ENCODE data around the gene BCL11B.

Gene BCL11B

DNA sequence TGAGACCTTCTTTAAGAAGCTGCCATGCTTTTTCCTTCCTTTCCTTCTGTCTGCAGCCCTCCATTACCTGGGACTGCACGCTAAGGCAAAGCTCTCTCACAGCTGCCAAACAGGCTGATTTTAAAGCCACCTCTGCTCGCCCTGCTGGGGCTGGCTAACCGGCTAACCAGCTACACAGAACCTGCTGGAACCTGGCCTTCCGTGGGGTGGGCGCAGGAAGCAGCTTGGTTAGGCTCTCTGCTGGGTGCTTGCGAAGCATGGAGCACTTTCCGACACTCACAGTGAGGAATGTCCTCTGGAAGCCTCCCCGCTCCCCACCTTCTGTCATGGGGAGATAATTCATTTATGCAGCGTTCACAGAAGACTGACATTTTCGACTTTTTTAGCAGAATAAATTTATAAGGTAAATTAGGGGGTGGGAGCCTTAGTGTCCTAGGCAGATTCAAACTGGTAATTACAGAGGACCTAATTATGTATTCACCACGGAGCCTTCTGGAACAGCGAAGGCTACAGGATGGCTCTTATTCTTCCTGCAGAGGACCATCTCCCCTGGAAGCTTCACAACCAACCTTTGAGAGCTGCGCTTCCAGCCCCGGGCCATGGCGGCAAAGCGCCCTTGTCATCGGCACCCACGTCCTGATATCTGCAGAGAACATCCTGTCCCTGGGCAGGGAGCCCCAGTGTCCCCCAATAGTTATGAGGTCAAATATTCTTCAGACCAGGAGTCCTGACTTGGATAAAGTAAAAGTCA, 12.4 kb upstream of the BCL11B start:
- no peak for DNase-seq

DNA sequence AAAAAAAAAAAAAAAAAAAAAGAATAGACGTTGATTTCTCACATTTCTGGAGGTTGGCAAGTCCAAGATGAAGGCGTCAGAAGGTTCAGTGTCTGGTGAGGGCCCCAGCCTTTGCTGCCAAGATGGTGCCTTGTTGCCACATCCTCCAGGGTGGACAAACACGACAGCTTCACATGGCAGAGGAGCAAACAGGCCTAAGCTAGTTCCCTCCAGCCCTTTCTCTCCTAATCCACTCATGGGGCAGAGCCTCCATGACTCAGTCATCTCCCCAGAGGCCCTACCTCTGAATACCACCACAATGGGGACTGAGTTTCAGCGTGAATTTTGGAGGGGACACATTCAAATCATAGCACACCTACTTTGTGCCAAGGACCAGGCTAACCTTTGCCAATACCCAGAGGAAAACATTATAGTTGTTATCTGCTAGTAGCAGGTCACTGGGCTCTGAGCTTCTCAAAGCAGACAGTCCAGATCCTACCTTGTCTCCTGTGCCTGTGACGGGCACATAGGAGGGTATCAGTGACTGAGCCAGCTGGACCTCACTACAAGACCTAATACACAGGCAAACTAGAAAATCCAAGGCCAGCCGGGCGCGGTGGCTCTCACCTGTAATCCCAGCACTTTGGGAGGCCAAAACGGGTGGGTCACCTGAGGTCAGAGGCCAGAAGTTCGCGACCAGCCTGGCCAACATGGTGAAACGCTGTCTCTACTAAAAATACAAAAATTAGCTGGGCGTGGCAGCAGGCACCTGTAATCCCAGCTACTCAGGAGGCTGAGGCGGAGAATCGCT, 10.5 kb upstream of the BCL11B start:
- DNase-seq: no peak

DNA sequence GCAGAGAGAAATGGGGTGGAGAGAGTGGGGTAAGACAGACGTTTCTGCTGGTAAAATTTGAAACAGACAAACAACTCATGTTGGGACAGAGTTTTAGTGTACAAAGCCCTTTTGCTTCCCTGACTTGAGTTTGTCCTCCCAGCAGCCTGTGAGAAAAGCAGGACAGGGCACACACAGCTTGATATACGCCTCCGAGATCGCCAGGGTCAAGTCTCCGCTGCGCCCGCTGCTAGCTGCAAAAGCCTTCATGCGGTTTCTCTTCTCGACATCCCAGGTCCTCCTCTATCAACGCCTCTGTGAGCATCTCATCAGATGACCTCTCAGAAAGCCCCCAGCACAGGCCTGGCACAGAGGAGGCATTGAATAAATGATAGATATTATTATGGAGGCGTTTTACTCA, 9.4 kb upstream of the BCL11B start:
- DNase-seq: no peak

DNA sequence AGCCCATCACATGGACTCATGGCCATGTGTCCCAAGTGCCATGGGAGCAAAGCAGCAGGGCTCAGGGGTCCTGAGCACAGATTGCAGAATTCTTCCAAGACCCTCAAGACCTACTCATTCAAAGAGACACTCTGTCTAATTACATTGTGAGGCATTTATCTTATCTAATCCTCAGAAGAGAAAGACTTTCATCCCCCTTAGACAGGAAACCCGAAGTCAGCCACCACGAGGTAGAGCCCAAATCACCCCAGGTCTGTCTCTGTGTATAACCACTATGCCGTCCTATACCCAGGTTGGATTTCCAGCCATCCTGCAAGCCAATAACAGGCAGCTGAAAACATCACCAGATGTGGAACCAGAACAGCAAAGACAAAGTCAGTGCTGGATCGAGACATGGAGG, 8.9 kb upstream of the BCL11B start:
- no peak for DNase-seq

DNA sequence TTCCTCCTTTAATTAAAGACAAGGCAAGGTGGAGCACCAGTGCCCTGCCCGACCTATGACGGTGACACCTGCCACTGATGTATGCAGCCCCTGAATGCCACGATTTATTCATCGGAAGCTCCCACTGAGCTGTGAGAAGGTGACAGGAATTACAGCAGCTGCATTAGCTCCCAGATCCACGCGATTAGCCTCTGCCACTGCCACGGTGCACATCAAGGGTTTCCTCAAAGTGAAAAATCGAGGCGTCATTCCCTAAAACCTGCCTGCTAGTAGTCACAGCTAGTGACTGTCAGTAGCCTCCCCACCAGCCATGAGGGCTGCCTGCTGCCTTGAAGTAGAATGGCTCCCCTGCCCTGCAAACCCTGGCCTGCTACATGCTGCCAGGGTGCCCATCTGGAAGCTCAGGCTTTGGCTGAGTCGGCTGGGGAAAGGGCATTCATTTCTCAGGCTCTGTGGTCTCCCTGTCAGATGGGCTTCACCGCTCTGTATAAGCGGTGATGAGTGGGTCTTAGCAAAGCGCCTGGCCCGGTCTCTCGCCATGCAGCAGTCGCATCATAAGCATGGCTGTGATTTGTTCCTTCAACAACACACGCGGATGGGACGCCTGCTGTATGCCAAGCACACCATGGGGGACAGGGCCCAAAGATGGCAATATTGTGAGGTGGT, 8.2 kb upstream of the BCL11B start:
- no peak for DNase-seq

DNA sequence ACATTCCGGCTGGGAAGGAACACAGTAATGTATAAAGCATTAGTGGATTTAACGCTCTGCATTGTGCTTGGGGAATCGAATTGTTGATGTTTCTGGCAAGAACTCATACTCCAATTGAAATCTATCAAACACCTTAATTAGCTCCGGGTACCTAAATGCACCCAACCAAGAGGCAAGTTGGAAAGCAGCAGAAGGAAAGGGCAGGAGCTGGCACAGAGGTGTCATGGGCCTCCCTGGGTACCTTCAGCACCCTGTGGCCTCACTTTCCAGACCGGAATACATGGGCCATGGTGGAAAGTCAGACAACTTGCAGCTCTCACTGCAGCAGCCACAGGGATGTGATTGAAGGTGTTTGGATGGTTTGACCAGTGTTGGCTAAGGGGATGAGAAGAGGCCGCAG, 6.8 kb upstream of the BCL11B start:
- DNase-seq: no peak

DNA sequence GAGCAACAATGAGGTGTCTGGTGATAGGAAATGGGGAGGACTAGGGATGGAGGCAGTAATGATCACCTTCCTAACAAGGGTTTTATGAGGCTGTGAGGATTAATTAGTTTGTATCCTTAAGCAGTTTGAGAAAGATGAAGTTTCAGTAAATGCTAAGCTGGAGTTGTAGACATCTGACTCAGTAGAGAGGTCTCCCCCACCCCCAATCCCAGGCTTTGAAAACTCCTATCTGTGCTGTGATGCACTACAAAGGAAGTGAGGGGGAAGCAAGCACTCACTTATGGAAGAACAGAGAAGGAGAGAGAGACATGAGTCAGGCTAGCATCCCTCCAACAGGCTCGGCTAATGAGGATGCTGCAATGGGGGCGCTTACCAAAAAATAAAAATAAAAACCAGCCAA, 5.5 kb upstream of the BCL11B start:
- DNase-seq: no peak

DNA sequence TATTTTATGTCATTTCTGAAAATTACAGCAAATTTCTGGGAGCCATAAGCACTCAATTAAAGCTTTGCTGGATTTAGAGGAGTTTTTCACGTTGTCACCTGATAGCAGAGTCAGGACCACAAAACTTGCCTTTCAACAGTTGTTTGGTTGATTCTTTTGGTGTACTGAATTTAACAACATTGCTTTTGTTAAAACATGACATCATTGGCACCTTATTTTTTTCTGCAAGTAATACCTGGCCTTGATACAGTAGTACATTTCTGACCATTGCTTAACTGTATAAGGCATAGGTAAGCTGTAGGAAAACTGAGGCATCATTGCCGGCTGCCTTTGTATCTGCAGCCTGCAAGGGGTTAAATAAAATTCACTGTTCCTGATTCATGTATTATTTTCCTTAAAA, 4.5 kb upstream of the BCL11B start:
- no peak for DNase-seq

DNA sequence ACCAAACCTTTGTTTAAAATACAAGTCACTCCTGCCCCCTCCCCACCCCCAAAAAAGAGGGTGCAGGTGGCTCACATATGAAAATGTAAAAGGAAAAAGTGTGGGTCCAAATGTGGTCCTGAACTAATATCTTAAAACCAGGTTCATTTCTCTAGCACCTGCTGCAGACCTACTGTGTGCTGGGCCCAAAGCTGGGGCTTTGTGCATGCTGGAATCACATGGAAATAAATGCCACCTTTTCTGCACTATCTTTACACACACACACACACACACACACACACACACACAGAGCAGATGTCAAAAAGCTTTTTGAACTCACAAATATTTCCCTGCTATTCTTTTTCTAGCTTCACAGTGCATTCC, 3.2 kb upstream of the BCL11B start:
- no peak for DNase-seq

DNA sequence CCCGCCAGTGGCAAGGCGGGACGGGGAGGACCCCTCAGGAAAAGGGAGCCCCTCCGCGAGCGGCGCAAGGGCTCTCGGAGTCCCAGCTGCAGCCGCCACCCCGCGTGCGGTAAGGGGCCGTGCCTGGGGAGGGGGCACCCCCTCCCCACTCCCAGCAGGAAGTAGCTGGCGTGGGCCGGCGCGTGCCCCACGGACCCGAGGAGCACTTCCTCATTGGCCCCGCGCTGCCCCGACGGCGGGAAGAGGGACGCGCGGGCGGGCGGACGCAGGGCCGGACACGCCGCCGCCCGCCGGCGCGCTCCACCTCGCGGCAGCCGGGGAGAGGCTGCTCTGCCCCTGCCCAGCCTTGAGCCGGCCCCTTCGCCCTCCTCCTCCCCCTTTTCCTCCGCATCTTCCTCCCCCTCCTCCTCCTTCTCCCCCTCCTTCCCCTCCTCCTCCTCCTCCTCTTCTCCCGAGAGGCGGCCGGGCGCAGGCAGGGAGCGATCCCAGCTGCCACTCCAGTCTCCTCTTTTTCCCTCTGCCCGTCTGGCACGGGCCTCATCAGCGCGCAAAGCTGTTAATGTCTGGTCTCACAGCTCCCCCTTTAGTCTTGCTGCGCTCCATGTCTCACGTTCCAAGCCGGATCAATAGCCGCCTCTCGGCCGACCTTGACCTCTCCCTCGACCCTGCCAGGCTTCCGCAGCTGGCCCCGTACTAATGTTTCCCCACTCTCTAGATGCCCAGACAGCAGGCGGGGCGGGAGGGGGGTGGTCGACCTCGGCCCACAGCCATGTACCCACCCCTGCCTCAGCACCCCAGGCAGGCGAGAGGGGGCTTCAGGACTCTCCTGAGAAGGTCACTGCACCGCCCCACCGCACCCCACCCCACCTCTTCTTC, 2.6 kb upstream of the BCL11B start:
- peak; percentile 91 for DNase-seq

DNA sequence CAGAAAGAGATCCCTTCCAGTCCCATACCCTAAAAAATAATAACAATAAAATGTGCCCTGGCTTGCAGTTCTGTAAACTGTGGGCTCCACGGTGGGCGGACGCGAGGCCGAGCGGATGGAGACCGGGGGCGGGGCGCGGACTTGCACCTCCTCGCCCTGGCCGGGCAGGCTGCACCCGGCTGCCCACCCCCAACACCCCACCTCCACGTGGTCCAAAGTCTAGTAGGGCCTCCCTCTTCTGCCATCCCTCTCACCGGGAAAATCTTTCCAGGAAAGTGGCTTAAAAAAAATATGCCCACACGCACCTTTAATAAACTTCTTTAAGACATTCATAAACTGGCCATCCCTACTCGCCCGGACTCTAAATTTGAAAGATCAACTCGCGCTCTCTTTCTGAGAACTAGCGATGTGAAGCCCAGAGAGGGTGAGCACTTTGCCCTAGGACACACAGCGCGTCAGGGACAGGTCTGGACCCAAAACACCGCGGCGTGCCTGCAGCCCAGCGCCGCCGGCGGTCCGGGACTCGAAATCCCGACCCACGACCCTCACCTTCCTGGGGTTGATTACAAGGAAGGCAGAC, 1.9 kb upstream of the BCL11B start:
- peak; percentile 39 for DNase-seq

DNA sequence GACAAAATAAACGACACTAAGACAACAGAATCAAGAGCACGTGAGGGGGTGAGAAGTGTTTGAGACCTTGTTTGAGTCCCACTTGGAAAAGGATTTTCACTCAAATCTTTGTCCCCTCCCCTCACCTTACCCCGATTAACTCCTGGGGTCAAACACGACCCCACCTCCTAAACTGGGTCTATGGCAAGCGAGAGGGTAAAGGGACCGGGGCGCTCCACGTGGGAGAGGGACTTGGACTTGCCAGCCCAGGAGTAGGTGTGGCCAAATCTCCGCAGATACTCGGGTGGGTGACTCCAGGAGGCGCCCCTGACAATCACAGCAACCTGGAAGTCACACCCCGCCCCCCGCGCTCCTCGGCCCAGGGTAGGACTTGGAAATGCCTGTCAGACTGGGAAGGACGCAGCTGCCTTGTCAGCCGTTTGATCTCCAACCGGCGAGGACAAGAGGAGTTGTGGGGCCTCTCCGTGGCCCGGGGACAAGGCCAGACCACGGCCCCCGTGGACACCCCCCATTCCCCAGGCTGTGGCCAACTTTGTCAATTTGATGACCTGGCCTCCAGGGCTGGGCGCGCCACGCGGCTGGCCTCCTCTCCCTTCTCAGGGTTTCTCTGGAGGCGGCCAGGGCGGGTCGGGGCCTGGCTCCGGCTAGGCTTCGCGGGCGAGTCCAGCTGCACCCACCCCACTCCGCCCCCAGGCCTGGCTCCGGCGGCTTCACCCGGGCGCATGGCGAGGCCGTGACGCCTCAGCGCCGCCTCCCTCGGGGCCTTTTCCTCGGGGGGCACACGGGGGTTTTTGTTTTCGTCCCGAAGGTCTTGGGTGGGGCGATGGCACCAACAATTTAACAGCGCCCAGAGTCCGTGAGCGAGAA, 1.1 kb upstream of the BCL11B start:
- DNase-seq: peak; percentile 74

DNA sequence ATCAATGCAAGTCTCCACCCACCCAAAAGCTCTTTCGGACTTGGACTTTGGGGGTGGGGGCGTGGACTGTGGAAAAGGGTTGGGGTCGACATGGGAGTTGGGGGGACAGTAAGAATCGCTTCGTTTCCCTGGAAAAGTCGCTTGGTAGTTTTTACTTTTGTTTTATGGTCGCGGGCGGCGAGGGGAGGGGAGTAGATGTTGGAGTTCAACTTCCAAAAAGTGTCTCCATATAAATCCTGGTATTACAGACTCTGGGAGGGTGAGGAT, 568 bp upstream of the BCL11B start:
- DNase-seq: no peak

DNA sequence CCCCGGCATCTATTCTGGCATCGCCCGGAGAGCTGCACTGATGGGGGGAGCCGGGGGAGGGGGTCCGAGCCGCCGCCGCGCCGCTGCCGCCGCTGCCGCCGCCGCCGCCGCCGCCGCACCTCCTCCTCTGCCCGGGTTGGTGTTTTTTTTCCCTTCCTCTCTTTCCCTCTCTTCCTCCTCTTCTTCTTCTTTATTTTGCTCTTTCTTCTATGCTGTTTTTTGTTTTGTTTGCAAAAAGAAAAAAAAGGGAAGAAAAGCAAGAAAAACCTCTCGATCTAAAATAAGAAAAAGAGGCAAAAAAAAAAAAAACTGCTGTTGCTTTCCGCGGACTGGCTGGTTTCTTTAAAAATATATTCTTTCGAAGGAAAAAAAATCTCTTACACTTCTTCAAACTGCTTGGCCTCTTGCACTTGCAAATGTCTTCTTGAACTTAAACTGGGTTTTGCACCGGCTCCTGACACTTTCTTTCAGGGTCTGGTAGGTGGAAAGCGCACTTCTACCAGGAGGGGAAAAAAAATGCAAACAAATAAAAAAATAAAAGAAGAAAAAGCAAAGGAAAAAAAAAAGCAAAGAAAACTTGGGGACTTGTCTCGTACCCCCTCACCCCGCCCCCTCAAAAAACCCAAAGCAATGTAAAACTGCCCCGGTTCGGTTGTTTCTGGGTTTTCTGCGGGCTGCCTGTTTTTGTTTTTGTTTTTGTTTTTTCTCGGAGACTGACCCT, 616 bp downstream of the BCL11B start:
- no peak for DNase-seq

DNA sequence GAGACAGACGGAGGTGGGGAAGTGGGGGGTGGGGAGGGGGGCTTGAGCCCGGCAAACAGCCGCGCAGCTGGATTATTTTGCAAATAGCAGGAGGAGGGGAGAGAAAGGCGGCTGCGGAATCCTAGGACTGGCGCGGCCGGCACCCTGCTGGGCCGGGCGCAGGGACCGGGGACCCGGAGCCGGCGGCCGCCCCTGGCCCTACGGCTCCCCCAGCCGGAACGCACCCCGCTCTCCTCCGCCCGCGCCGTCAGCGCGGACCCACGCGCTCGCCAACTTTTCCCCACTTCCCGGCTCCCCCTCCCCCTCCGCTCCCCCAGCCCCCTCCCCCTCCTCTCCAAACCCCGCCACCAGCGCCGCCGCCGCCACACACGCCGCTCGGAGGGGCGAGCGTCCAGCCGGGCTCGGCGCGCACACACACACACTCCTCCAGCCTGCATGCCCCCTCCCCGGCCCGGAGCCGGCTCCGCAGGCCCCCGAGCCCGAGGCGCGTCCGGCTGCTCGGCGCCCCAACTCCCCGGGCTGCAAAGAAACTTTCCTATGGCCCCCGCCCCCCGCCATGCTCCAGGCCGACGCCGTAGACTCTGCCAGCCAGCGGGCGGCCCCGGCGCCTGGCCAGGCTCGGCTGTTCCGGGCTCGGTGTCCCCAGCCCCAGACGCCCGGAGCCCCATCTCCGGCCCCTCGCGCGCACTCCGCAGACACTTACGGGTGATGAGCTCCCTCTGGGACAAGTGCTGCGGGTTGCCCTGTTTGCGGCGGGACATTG, 1.4 kb downstream of the BCL11B start:
- no peak for DNase-seq

DNA sequence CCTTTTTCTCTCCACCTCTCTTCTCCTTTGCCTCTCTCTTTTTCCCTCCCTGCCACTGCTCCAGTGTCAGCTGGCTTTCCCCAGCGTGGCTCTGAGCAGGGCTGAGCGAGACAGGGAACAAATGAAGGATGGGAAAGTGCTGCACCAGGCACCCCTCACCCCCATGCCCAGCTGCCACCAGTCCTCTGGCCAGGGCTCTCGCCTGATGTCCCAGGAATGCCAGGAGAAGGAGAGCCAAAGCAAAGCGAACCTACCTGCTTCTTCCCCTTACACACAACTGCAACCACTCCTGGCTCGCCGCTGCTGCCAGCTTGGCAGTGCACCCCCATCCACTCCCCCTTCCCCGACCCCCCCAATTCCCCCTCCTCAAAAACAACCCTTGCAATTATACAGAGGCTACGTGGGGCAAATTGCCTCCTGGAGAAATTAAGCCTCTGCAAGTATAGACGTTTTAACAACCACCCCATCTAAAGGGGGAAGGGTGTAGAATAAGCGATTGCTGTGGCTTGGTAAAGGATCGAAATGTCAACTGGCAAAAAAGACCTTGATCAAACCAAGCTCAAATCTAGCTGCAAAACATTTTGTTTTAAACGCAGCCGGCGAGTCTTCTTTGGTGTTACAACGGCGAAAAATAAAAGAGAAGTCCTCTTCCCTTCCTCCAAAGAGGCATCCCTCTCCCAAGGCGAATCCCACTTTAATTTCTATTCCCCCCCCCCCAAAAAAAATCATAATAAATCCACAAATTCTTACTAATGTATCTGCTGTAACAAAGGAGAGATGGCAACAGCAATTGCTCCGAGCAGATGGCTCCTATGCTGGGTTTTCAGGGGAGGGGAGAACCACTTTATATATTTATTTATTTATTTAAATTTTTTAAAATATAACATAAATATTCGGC, 2.9 kb downstream of the BCL11B start:
- DNase-seq: peak; percentile 10

DNA sequence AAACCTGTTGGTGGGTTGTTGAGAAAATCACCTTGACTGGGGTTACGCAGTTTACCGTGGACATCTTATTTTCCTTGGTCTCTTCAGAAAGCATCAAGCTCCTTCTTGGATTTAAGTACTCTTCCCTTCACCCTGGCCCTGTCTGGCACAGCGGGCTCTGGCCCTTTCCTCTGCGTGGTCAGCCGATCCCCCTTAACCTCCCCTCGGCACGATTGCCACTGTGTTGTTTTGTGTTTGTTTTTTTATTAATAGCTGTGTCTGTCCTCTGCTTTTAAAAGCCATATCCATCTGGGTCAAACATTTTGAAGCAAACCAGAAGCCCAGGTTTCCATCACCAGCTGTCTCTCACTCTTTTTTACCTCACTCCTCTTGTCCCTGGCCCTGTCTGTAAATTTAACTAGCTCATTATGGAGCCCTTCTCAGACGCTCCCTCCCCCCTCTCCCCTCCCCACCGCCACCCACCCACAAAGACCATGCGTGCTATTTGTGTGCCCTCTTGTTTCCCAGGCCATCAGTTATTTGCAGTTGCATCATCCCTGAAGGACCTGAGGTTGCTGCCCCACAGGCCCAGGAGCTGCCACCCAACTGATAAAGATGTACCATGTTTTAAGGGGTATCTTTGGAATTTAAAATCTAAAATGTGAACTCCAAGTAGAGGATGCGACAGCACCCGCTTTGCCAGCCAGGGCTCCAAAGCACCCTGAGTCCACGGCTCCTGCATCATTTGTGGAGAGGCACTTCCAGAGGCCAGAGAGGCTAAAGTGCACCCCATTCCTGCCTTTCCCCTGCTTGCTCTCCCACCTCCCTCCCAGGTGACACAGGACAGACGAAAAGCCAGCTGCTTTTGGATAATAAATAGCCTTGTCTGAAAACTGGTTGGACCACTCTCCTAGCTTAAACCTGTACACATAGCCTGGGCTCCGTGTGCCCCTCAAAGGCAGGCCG, 3.9 kb downstream of the BCL11B start:
- DNase-seq: no peak

DNA sequence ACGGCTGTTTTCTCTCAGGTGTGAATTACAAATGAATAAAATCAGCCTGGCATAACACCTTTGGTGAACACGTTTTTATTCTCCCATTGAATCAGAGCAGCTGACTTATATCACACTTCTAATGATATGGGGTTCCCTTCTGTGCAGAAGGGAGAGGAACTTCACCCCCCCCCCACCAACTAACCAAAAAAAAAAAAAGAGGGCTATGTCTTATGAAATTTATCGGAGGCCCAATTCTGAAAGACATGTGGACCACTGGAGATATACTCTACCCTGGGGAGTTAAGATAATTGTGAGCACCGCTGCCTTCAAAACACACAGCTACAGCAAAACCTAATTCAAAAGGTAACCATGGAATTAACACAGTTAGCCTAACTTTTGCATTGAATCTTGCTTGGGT, 4.6 kb downstream of the BCL11B start:
- DNase-seq: no peak

Measured in DMS 273 treated with DMSO at 0.1 percent for 48 hours (cell line).